ENCODE data around the gene TMEM44.
"Not testable (repeated sequence)": the region's sequence is repeated elsewhere in the genome, so short reads cannot be mapped to it uniquely, and the experiment has no call there.

TMEM44 gene

GRCh38 chr3:194554473-194555123, 78.6 kb downstream of the TMEM44 start:
- DNase-seq: no peak

- DNase-seq: no peak
These were observed 80.8 kb downstream of the TMEM44 start for GRCh38 chr3:194552327-194552949.

- DNase-seq: no peak
These were observed 83.4 kb downstream of the TMEM44 start for GRCh38 chr3:194549853-194550252.

GRCh38 chr3:194548346-194549321, 84.6 kb downstream of the TMEM44 start:
- no peak for DNase-seq

- DNase-seq: no peak
These were observed 86.2 kb downstream of the TMEM44 start for GRCh38 chr3:194547042-194547441.

GRCh38 chr3:194545538-194545937, 87.7 kb downstream of the TMEM44 start:
- not testable (repeated sequence) for DNase-seq

- DNase-seq: no peak
These were observed 89.7 kb downstream of the TMEM44 start for GRCh38 chr3:194543550-194543949.

GRCh38 chr3:194541483-194541882, 91.7 kb downstream of the TMEM44 start:
- DNase-seq: peak; percentile 30 to 78 (median 66)

GRCh38 chr3:194540274-194540905, 92.8 kb downstream of the TMEM44 start:
- DNase-seq: peak; percentile 83 to 89 (median 88)

- DNase-seq: no peak
These were observed 93.7 kb downstream of the TMEM44 start for GRCh38 chr3:194539498-194539897.

- no peak for DNase-seq
These were observed 95.4 kb downstream of the TMEM44 start for GRCh38 chr3:194537732-194538247.

Measured in suppressor macrophage (primary cell).